HG03442 (cell line): ENCODE results near the gene DDN.

Experiments
- ATAC-seq: cut with Tn5 transposase; IDR thresholded peaks from one replicate; pipeline ENCODE4 v1.9.1; 2021; ENCODE audit warnings: mild to moderate bottlenecking, moderate library complexity; ENCODE audit not compliant: unreplicated experiment

Gene DDN

GRCh38 chr12:48999371-49000131 is at the start of gene DDN:
Gene DDN (minus strand): TSS chr12:48999375. CDS start chr12:48999287, 88 bp downstream.
- peak; percentile 35 for ATAC-seq

GRCh38 chr12:49048953-49049352 is 49.8 kb upstream of the DDN start:
- no peak for ATAC-seq

- ATAC-seq: no peak
These were observed 47.1 kb upstream of the DDN start for GRCh38 chr12:49046129-49046895.

GRCh38 chr12:49044660-49045059 is 45.5 kb upstream of the DDN start:
- ATAC-seq: no peak

- ATAC-seq: no peak
These were observed 44.7 kb upstream of the DDN start for GRCh38 chr12:49043856-49044258.

- no peak for ATAC-seq
These were observed 44.1 kb upstream of the DDN start for GRCh38 chr12:49043241-49043640.

GRCh38 chr12:49041881-49042484 is 42.8 kb upstream of the DDN start:
- no peak for ATAC-seq

- no peak for ATAC-seq
These were observed 42.1 kb upstream of the DDN start for GRCh38 chr12:49041036-49041880.

- no peak for ATAC-seq
These were observed 41.2 kb upstream of the DDN start for GRCh38 chr12:49040364-49040855.

GRCh38 chr12:49039421-49040363 is 40.5 kb upstream of the DDN start:
- no peak for ATAC-seq

GRCh38 chr12:49038291-49038955 is 39.2 kb upstream of the DDN start:
- ATAC-seq: no peak

- ATAC-seq: no peak
These were observed 38.7 kb upstream of the DDN start for GRCh38 chr12:49037947-49038237.

- ATAC-seq: no peak
These were observed 38.2 kb upstream of the DDN start for GRCh38 chr12:49037111-49037946.

- no peak for ATAC-seq
These were observed 36.9 kb upstream of the DDN start for GRCh38 chr12:49036029-49036428.

GRCh38 chr12:49034286-49034622 is 35.1 kb upstream of the DDN start:
- ATAC-seq: no peak

- ATAC-seq: no peak
These were observed 34.6 kb upstream of the DDN start for GRCh38 chr12:49033611-49034285.

GRCh38 chr12:49032679-49033447 is 33.7 kb upstream of the DDN start:
- no peak for ATAC-seq
